Esophagus muscularis mucosa (tissue), 4 donors: Measurements from ENCODE around the gene CAPN7. TPM values are rescaled to one million over a fixed set of nuclear protein-coding genes. Genes with fewer than 3 reads are reported as not detected.

Experiments
- DNase-seq: peaks from one replicate; pipeline ENCODE4 v3.0.0-alpha.2; 2017; ENCODE audit errors: extremely low spot score
- H3K27ac ChIP-seq, 4 donors: fragments of 200-600 bp; sonication (generic); replicated peaks in 1 of 4; 1 replicate in 3 of 4; 2 replicates in 1 of 4; pipeline ENCODE4 v1.5.1; 2016 to 2019; ENCODE audit warnings: mild to moderate bottlenecking in 1 of 4
- H3K27me3 ChIP-seq, 4 donors: fragments of 200-600 bp; sonication (generic); one replicate each; pipeline versions ENCODE4 v1.5.1 to v1.6.0; 2016 to 2019
- H3K36me3 ChIP-seq, 4 donors: fragments of 200-600 bp; sonication (generic); one replicate each; pipeline ENCODE4 v1.5.1; 2016 to 2019
- H3K4me1 ChIP-seq, 4 donors: fragments of 200-600 bp; sonication (generic); one replicate each; pipeline ENCODE4 v1.5.1; 2016 to 2019
- H3K4me3 ChIP-seq, 4 donors: fragments of 200-600 bp; sonication (generic); 1 replicate in 2 of 4; 2 replicates in 2 of 4; pipeline ENCODE4 v1.5.1; 2016 to 2019; ENCODE audit warnings: mild to moderate bottlenecking in 4 of 4, moderate library complexity in 1 of 4
- H3K9me3 ChIP-seq, 4 donors: fragments of 200-600 bp; sonication (generic); 1 replicate in 3 of 4; 2 replicates in 1 of 4; pipeline ENCODE4 v1.5.1; 2016 to 2019
- EP300 ChIP-seq: sonication (generic); formaldehyde crosslinking; IDR thresholded peaks from one replicate; pipeline ENCODE4 v1.6.1; 2017; ENCODE audit warnings: antibody characterized with exemption
- POLR2A ChIP-seq: fragments of 450-650 bp; IDR thresholded peaks from one replicate; pipeline ENCODE4 v1.6.1; 2017; ENCODE audit warnings: antibody characterized with exemption, moderate library complexity, mild to moderate bottlenecking, low read depth
- POLR2AphosphoS5 ChIP-seq, 2 donors: sonication (generic); formaldehyde crosslinking; IDR thresholded peaks; one replicate each; pipeline ENCODE4 v1.6.1; 2017; ENCODE audit warnings: antibody characterized with exemption in 2 of 2
- WGBS: methylation state at CpG from one replicate; pipeline ENCODE4 v1.1.5; 2018; 5-methylcytosine and 5-hydroxymethylcytosine counted together
- intact Hi-C: fragments of 100-400 bp; cut with DNase I; formaldehyde crosslinking; loops from one replicate; pipeline ENCODE4 v1.15.1; 2023
- total RNA-seq, 4 donors: library from RNA; depleted of rRNA; stranded (reverse); fragments of >200 nt; gene quantifications; one replicate each; pipeline versions ENCODE4 v1.1.0 to v1.2.1, GENCODE V29; 2016
- TF ChIP-seq, protein P1 (sequence below), 3 experiments: fragments of 200-600 bp in 2 of 3; fragments of 450-650 bp in 1 of 3; sonication (generic) in 2 of 3; IDR thresholded peaks; one replicate each; pipeline ENCODE4 v1.5.1; 2017 to 2019; ENCODE audit warnings: antibody characterized with exemption in 3 of 3, mild to moderate bottlenecking in 2 of 3, moderate library complexity in 1 of 3

Gene CAPN7
- total RNA-seq, 4 donors from 2014 or later, result 33.0 to 52.0 (median 43.3) TPM

DNA sequence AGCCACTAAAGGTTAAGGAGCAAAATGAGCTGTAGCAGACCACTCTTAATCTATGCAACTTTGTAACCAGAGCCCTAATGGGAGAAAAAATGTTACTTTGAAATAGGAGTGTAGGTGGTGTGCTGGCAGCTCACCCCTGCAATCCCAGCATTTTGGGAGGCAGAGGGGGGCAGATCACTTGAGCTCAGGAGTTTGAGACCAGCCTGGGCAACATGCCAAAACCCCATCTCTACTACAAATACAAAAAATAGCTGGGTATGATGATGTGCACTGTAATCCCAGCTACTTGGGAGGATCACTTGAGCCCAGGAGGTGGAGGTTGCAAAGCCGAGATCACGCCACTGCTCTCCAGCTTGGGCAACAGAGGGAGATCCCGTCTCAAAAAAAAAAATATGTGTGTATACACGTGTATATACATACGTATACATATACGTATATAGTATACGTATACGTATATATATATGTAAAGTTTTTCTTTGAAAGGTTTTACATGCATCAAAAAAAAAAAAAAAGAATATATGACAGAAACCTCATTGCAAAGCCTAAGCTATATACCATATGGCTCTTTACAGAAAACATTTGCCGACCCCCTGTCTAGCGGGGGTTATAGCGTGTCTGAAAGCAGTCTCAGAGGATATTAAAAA lies 15.7 kb downstream of the CAPN7 start:
- WGBS, result 83% methylated on average over 11 of the region's 11 CpGs
- H3K27me3 ChIP-seq, result no peaks in the 10 kb centered on the region
- DNase-seq, result no peak
- TF ChIP-seq POLR2AphosphoS5 (IDR thresholded peaks at IDR 0.05), result no peak
- TF ChIP-seq EP300, result no peak
- TF ChIP-seq POLR2A, result no peak
- TF ChIP-seq, protein P1, sequence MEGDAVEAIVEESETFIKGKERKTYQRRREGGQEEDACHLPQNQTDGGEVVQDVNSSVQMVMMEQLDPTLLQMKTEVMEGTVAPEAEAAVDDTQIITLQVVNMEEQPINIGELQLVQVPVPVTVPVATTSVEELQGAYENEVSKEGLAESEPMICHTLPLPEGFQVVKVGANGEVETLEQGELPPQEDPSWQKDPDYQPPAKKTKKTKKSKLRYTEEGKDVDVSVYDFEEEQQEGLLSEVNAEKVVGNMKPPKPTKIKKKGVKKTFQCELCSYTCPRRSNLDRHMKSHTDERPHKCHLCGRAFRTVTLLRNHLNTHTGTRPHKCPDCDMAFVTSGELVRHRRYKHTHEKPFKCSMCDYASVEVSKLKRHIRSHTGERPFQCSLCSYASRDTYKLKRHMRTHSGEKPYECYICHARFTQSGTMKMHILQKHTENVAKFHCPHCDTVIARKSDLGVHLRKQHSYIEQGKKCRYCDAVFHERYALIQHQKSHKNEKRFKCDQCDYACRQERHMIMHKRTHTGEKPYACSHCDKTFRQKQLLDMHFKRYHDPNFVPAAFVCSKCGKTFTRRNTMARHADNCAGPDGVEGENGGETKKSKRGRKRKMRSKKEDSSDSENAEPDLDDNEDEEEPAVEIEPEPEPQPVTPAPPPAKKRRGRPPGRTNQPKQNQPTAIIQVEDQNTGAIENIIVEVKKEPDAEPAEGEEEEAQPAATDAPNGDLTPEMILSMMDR (IDR thresholded peaks at IDR 0.05), result no peak
- H3K9me3 ChIP-seq, result no peaks in the 10 kb centered on the region
- no peak overlapping the region for H3K27ac ChIP-seq
- intact Hi-C loops, result no loop called here
- H3K4me1 ChIP-seq, result peaks cover 5 to 17% (median 15%) of the 10 kb centered on the region in 4 donors
- peaks cover 48 to 79% (median 67%) of the 10 kb centered on the region in 4 donors for H3K36me3 ChIP-seq
- no peak overlapping the region for H3K4me3 ChIP-seq

DNA sequence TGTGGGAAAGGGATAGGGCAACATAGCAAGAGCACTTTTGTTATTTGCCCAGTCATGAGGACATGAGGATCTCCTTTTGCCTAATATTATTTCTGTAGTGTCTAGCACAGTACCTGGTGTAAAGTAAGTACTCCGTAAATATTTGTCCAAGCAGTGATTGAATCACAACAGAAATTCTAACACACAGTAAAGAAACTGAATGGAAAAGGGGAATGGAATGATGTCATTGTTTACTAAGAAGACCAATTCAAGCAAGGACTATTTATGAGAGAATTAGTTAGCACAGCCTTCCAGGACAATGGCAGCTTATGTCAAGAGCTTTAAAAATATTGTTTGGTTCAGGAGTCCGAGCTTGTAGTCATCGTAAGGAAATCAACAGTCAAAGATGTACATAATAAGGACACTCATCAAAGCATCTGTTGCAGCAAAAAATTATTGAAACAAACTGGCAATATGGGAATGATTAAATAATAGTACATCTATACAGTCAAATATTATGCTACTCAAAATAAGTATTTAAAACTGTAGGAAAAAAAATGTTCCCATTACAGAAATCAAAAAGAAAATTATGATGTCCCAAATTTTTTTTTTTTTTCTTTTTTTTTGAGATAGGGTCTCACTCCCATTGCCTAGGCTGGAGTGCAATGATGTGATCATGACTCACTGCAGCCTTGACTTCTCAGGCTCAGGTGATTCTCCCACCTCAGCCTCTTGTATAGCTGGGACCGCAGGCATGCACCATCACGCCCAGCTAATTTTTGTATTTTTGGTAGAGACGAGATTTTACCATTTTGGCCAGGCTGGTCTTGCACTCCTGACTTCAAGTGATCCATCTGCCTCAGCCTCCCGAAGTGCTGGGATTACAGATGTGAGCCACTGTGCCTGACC lies 17.9 kb downstream of the CAPN7 start:
- peaks cover 0 to 10% (median 7%) of the 10 kb centered on the region in 4 donors for H3K4me1 ChIP-seq
- H3K27ac ChIP-seq, result no peak overlapping the region
- no peak overlapping the region for H3K4me3 ChIP-seq
- TF ChIP-seq POLR2A, result no peak
- TF ChIP-seq EP300, result no peak
- TF ChIP-seq POLR2AphosphoS5 (IDR thresholded peaks at IDR 0.05), result no peak
- TF ChIP-seq, protein P1 (IDR thresholded peaks at IDR 0.05), result no peak
- no peaks in the 10 kb centered on the region for H3K9me3 ChIP-seq
- no peak for DNase-seq
- intact Hi-C loops, result no loop called here
- no peaks in the 10 kb centered on the region for H3K27me3 ChIP-seq
- H3K36me3 ChIP-seq, result peaks cover 33 to 82% (median 68%) of the 10 kb centered on the region in 4 donors
- WGBS, result 85% methylated on average over 7 of the region's 7 CpGs

DNA sequence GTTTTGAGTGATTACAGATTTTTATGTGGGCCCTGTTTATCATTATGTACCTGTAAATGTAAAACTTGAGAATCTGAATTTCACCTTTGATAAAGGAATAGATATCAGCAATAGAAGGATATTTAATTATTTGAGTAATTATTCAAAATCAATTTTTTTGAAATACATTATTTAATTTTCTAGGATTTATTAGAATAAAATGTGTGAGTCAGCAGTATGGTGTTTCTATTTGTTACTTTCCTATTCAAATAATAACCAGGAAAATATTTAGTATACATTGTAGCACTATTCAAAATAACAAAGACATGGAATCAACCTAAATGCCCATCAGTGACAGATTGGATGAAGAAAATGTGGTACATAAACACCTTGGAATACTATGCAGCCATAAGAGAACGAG lies 22.1 kb downstream of the CAPN7 start:
- intact Hi-C loops, result no loop called here
- Histone ChIP-seq H3K4me1 (peaks cover 0 to 8% (median 4%) of the 10 kb centered on the region in 4 donors), H3K27ac (no peak overlapping the region), H3K36me3 (peaks cover 11 to 79% (median 65%) of the 10 kb centered on the region in 4 donors), H3K27me3 (no peaks in the 10 kb centered on the region), H3K9me3 (no peaks in the 10 kb centered on the region), H3K4me3 (no peak overlapping the region)
- 92% methylated on average over 1 of the region's 1 CpG for WGBS
- DNase-seq, result no peak
- TF ChIP-seq, protein P1 (IDR thresholded peaks at IDR 0.05), result no peak

DNA sequence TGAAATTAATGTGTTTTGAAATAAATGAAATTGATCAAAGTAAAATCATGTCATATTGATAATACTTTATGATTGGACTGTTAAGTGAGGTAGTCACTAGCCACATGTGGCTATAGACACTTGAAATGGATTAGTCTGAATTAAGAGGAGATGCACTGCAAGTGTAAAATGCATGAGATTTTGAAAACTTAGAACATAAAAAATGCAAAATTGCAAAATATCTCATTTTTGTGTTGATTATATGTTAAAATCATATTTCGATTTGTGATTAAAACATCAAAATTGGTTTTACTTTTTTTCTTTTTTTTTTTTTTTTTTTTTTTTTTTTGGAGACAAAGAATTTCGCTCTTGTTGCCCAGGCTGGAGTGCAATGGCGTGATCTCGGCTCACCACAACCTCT lies 23.2 kb downstream of the CAPN7 start:
- no peaks in the 10 kb centered on the region for H3K27me3 ChIP-seq
- H3K9me3 ChIP-seq, result no peaks in the 10 kb centered on the region
- peaks cover 18 to 79% (median 70%) of the 10 kb centered on the region in 4 donors for H3K36me3 ChIP-seq
- H3K27ac ChIP-seq, result no peak overlapping the region
- H3K4me1 ChIP-seq, result peaks cover 0 to 8% (median 4%) of the 10 kb centered on the region in 4 donors
- intact Hi-C loops, result no loop called here
- DNase-seq, result no peak
- TF ChIP-seq POLR2A (no peak), EP300 (no peak), POLR2AphosphoS5 (IDR thresholded peaks at IDR 0.05) (no peak)
- TF ChIP-seq, protein P1 (IDR thresholded peaks at IDR 0.05), result no peak
- no peak overlapping the region for H3K4me3 ChIP-seq
- 96% methylated on average over 4 of the region's 4 CpGs for WGBS
